ENCODE data around the gene KIAA1755.

DNA sequence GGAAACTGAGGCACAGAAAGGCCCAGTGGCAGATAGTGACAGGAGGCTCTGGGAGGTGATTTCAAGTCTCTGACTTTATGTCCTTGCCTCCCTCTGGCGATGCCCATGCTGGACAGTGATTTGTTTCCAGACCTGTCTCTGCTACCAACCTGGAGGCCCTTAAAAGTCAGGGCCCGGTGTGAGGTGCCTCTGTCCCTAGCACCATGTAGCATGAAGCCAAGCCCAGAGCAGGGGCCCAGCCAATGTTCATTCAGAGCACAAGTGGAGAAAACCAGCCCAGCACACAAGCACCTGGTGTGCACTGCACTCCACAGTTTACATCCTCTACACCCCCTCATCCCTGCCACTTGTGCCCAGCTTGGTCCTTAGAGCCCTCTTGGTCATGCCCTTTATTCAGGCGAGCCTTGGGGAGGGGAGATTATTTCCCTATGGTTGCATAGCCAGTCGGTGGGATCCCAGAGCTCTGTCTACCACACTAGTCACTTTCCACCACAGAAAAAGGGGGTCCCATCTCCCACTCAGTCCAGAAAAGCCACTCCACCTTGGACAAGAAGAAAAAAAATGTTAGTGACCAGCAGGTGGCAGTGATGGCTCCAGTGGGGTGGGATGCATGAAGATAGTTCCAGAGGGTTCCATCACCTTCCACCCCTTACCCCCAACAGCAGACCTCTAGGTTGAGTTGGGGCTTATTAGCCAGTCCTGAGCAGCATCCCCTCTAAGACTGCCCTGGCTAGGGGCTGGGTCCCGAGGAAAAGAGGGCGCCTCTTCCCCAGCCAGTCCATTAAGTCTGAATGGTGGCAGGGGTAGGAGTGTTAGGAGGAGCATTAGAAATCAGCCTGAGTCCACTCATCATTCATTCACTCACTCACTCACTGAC lies 30.9 kb downstream of the KIAA1755 start:
- TF ChIP-seq, protein P1, sequence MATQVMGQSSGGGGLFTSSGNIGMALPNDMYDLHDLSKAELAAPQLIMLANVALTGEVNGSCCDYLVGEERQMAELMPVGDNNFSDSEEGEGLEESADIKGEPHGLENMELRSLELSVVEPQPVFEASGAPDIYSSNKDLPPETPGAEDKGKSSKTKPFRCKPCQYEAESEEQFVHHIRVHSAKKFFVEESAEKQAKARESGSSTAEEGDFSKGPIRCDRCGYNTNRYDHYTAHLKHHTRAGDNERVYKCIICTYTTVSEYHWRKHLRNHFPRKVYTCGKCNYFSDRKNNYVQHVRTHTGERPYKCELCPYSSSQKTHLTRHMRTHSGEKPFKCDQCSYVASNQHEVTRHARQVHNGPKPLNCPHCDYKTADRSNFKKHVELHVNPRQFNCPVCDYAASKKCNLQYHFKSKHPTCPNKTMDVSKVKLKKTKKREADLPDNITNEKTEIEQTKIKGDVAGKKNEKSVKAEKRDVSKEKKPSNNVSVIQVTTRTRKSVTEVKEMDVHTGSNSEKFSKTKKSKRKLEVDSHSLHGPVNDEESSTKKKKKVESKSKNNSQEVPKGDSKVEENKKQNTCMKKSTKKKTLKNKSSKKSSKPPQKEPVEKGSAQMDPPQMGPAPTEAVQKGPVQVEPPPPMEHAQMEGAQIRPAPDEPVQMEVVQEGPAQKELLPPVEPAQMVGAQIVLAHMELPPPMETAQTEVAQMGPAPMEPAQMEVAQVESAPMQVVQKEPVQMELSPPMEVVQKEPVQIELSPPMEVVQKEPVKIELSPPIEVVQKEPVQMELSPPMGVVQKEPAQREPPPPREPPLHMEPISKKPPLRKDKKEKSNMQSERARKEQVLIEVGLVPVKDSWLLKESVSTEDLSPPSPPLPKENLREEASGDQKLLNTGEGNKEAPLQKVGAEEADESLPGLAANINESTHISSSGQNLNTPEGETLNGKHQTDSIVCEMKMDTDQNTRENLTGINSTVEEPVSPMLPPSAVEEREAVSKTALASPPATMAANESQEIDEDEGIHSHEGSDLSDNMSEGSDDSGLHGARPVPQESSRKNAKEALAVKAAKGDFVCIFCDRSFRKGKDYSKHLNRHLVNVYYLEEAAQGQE (IDR thresholded peaks at IDR 0.05; ENCODE audit: borderline replicate concordance) = no peak
- TF ChIP-seq, protein P2, sequence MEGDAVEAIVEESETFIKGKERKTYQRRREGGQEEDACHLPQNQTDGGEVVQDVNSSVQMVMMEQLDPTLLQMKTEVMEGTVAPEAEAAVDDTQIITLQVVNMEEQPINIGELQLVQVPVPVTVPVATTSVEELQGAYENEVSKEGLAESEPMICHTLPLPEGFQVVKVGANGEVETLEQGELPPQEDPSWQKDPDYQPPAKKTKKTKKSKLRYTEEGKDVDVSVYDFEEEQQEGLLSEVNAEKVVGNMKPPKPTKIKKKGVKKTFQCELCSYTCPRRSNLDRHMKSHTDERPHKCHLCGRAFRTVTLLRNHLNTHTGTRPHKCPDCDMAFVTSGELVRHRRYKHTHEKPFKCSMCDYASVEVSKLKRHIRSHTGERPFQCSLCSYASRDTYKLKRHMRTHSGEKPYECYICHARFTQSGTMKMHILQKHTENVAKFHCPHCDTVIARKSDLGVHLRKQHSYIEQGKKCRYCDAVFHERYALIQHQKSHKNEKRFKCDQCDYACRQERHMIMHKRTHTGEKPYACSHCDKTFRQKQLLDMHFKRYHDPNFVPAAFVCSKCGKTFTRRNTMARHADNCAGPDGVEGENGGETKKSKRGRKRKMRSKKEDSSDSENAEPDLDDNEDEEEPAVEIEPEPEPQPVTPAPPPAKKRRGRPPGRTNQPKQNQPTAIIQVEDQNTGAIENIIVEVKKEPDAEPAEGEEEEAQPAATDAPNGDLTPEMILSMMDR (IDR thresholded peaks at IDR 0.05; ENCODE audit: poor library complexity, severe bottlenecking) = no peak
- TF ChIP-seq RAD21 (conservative IDR thresholded peaks at IDR 0.05) (no peak), EZH2 (IDR thresholded peaks at IDR 0.05; ENCODE audit: borderline replicate concordance, insufficient read depth, low read length, poor library complexity, severe bottlenecking) (no peak), POLR2AphosphoS5 (IDR thresholded peaks at IDR 0.05) (no peak), SMC3 (conservative IDR thresholded peaks at IDR 0.05; ENCODE audit: poor library complexity) (no peak), EP300 (conservative IDR thresholded peaks at IDR 0.05; ENCODE audit: poor library complexity, severe bottlenecking) (no peak)

Measured in neural cell (in vitro differentiated cells).